CD14-positive monocyte (primary cell): ENCODE results near the gene VCAN. TPM values are rescaled to one million over a fixed set of nuclear protein-coding genes. Genes with fewer than 3 reads are reported as not detected.

Experiments used
- DNase-seq, 3 donors: peaks; one replicate each; pipeline ENCODE4 v3.0.0-alpha.2; 2011 to 2022
- H2AFZ ChIP-seq: 2 replicates; pipeline ENCODE4 v1.6.0; 2012; ENCODE audit warnings: mild to moderate bottlenecking, low read depth, low read length, inconsistent platforms; ENCODE audit not compliant: insufficient read depth, poor library complexity, severe bottlenecking
- H3K27ac ChIP-seq, 2 donors: 1 replicate in 1 of 2; 2 replicates in 1 of 2; pipeline ENCODE4 v1.5.1; 2012 to 2013; ENCODE audit warnings: low read length in 2 of 2, control low read depth in 1 of 2, inconsistent platforms in 1 of 2, low read depth in 1 of 2, mild to moderate bottlenecking in 1 of 2
- H3K27me3 ChIP-seq, 2 donors: one replicate each; pipeline versions ENCODE4 v1.6.0 to v1.6.1; 2011 to 2013; ENCODE audit warnings: low read length in 2 of 2; ENCODE audit not compliant: control insufficient read depth in 2 of 2, insufficient read depth in 2 of 2
- H3K36me3 ChIP-seq, 2 donors: replicated peaks in 1 of 2; 1 replicate in 1 of 2; 2 replicates in 1 of 2; pipeline versions ENCODE4 v1.5.1 to v1.6.1; 2012 to 2013; ENCODE audit warnings: low read length in 2 of 2, control low read depth in 1 of 2, inconsistent platforms in 1 of 2, mild to moderate bottlenecking in 1 of 2; ENCODE audit not compliant: insufficient read depth in 2 of 2, control insufficient read depth in 1 of 2
- H3K4me1 ChIP-seq, 2 donors: 1 replicate in 1 of 2; 2 replicates in 1 of 2; pipeline versions ENCODE4 v1.5.1 to v1.6.1; 2012 to 2013; ENCODE audit warnings: low read length in 2 of 2, control low read depth in 1 of 2, inconsistent platforms in 1 of 2, mild to moderate bottlenecking in 1 of 2, moderate library complexity in 1 of 2; ENCODE audit not compliant: insufficient read depth in 2 of 2, control insufficient read depth in 1 of 2
- H3K4me2 ChIP-seq: replicated peaks from 2 replicates; pipeline ENCODE3; 2012; ENCODE audit warnings: low read length, moderate library complexity, mild to moderate bottlenecking; ENCODE audit not compliant: poor library complexity, severe bottlenecking; ENCODE audit errors: extremely low read depth
- H3K4me3 ChIP-seq, 3 experiments: fragments of 200-600 bp in 1 of 3; sonication (generic) in 1 of 3; replicated peaks in 1 of 3; 1 replicate in 2 of 3; 2 replicates in 1 of 3; pipeline ENCODE4 v1.5.1; 2011 to 2013; ENCODE audit warnings: low read length in 3 of 3, mild to moderate bottlenecking in 3 of 3, control low read depth in 2 of 3, low read depth in 2 of 3, inconsistent platforms in 1 of 3, moderate library complexity in 1 of 3
- H3K79me2 ChIP-seq: 2 replicates; pipeline ENCODE4 v1.6.0; 2012; ENCODE audit warnings: mild to moderate bottlenecking, control low read depth, inconsistent platforms, low read length, moderate library complexity; ENCODE audit not compliant: insufficient read depth
- H3K9ac ChIP-seq: 2 replicates; pipeline ENCODE4 v1.6.0; 2017; ENCODE audit warnings: low read length, mild to moderate bottlenecking; ENCODE audit not compliant: insufficient read depth, poor library complexity, severe bottlenecking
- H3K9me3 ChIP-seq, 2 donors: replicated peaks in 1 of 2; 1 replicate in 1 of 2; 2 replicates in 1 of 2; pipeline versions ENCODE4 v1.5.1 to v1.6.1; 2012 to 2013; ENCODE audit warnings: low read length in 2 of 2, control low read depth in 1 of 2; ENCODE audit not compliant: control insufficient read depth in 1 of 2, insufficient read depth in 1 of 2
- H4K20me1 ChIP-seq: 2 replicates; pipeline ENCODE4 v1.6.0; 2012; ENCODE audit warnings: mild to moderate bottlenecking, low read length, control low read depth, moderate library complexity; ENCODE audit not compliant: insufficient read depth
- H3K27ac Mint-ChIP-seq, 7 donors: one replicate each; pipeline ENCODE4 v1.8.0; 2020; ENCODE audit warnings: mild to moderate bottlenecking in 7 of 7, mixed read lengths in 7 of 7, moderate library complexity in 6 of 7, inconsistent platforms in 2 of 7
- H3K27me3 Mint-ChIP-seq, 3 donors: one replicate each; pipeline ENCODE4 v1.8.0; 2021 to 2022; ENCODE audit warnings: low read depth in 3 of 3, mild to moderate bottlenecking in 3 of 3, mixed read lengths in 3 of 3, moderate library complexity in 3 of 3, inconsistent platforms in 1 of 3
- H3K36me3 Mint-ChIP-seq, 2 donors: one replicate each; pipeline ENCODE4 v1.8.0; 2020; ENCODE audit warnings: mixed read lengths in 2 of 2, inconsistent platforms in 1 of 2, mild to moderate bottlenecking in 1 of 2
- H3K4me1 Mint-ChIP-seq: one replicate; pipeline ENCODE4 v1.8.0; 2020; ENCODE audit warnings: mild to moderate bottlenecking, mixed read lengths
- H3K4me3 Mint-ChIP-seq, 2 donors: one replicate each; pipeline ENCODE4 v1.8.0; 2020; ENCODE audit warnings: mild to moderate bottlenecking in 2 of 2, mixed read lengths in 2 of 2, moderate library complexity in 1 of 2
- H3K9me3 Mint-ChIP-seq, 7 donors: one replicate each; pipeline ENCODE4 v1.8.0; 2020 to 2022; ENCODE audit warnings: mixed read lengths in 7 of 7, mild to moderate bottlenecking in 6 of 7, moderate library complexity in 6 of 7, inconsistent platforms in 2 of 7
- CTCF ChIP-seq: fragments of 200-600 bp; IDR thresholded peaks from one replicate; pipeline ENCODE4 v1.8.0; 2022; ENCODE audit warnings: antibody characterized with exemption, mild to moderate bottlenecking
- WGBS: methylation state at CpG from one replicate; pipeline ENCODE4 v1.1.5; 2013; ENCODE audit warnings: missing lambda C conversion rate; ENCODE audit not compliant: insufficient coverage; 5-methylcytosine and 5-hydroxymethylcytosine counted together
- intact Hi-C, 2 donors: fragments of 100-400 bp; cut with micrococcal nuclease; formaldehyde crosslinking; loops; one replicate each; pipeline versions ENCODE4 v1.15.0 to v1.15.1; 2023
- polyA plus RNA-seq, 3 donors: library from polyadenylated mRNA; depleted of rRNA in 1 of 3; unstranded in 2 of 3; stranded (reverse) in 1 of 3; fragments of 300-500 nt in 2 of 3; fragments of >200 nt in 1 of 3; fragmentation: Illumina TruSeq in 2 of 3; gene quantifications; 1 replicate in 2 of 3; 2 replicates in 1 of 3; pipeline ENCODE4 v1.2.3, GENCODE V29; 2012 to 2021

Gene VCAN
- polyA plus RNA-seq, 3 donors = 417 to 844 (median 630) TPM

DNA sequence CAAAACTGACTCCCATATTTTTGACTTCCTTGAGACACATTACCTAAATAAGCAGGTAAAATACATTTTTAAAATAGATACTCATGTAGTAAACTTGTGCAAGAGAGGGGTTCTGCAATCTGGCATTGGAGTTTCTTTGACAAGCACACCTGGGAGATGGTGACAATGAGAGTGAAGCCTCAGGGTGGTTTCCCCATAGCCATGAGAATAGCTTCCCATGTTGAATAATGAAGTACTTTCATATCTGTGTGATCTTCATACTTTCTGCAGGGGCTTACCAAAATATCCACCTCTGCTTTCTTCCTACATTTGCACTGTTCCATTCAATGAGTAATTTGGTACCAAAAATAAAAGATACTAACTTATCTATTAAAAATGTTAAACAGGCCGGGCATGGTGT, 44.7 kb upstream of the VCAN start:
- WGBS = no CpG with 5 or more reads among the region's 1 CpG
- Mint-ChIP-seq H3K4me1 (peaks cover 22% of the 10 kb centered on the region), H3K9me3 (peaks cover 9 to 23% (median 12%) of the 10 kb centered on the region in 7 donors), H3K4me3 (no peak overlapping the region), H3K36me3 (peaks cover 9 to 12% of the 10 kb centered on the region in 2 donors), H3K27ac (no peak overlapping the region), H3K27me3 (no peaks in the 10 kb centered on the region)
- H2AFZ ChIP-seq = no peak overlapping the region
- H3K36me3 ChIP-seq = no peaks in the 10 kb centered on the region
- H3K79me2 ChIP-seq = no peaks in the 10 kb centered on the region
- peaks cover 18 to 25% of the 10 kb centered on the region in 2 donors for H3K4me1 ChIP-seq
- TF ChIP-seq CTCF = no peak
- DNase-seq = no peak
- intact Hi-C loops = no loop called here
- no peaks in the 10 kb centered on the region for H4K20me1 ChIP-seq
- peaks cover 11 to 28% of the 10 kb centered on the region in 2 donors for H3K9me3 ChIP-seq
- no peak overlapping the region for H3K4me3 ChIP-seq
- H3K9ac ChIP-seq = no peak overlapping the region
- H3K4me2 ChIP-seq = no peak overlapping the region
- no peak overlapping the region for H3K27ac ChIP-seq
- no peaks in the 10 kb centered on the region for H3K27me3 ChIP-seq

GRCh38 chr5:83428126-83428525, 43.4 kb upstream of the VCAN start:
- peak overlapping the region in 5 of 7 donors; percentile 1 to 61 (median 54) for H3K27ac Mint-ChIP-seq
- peaks cover 7 to 10% of the 10 kb centered on the region in 2 donors for H3K36me3 Mint-ChIP-seq
- no CpG with 5 or more reads among the region's 1 CpG for WGBS
- no peaks in the 10 kb centered on the region for H3K27me3 Mint-ChIP-seq
- Histone ChIP-seq H3K9ac (no peak overlapping the region), H3K4me3 (no peak overlapping the region), H3K27me3 (no peaks in the 10 kb centered on the region), H3K4me2 (no peak overlapping the region), H3K9me3 (peaks cover 5 to 27% of the 10 kb centered on the region in 2 donors), H3K79me2 (no peaks in the 10 kb centered on the region), H3K4me1 (peaks cover 18 to 25% of the 10 kb centered on the region in 2 donors), H3K27ac (peak overlapping the region in 1 of 2 donors; percentile 64), H2AFZ (peak overlapping the region; percentile 44), H3K36me3 (no peaks in the 10 kb centered on the region), H4K20me1 (no peaks in the 10 kb centered on the region)
- no peak for DNase-seq
- no peak overlapping the region for H3K4me3 Mint-ChIP-seq
- TF ChIP-seq CTCF = no peak
- peaks cover 22% of the 10 kb centered on the region for H3K4me1 Mint-ChIP-seq
- H3K9me3 Mint-ChIP-seq = peaks cover 6 to 24% (median 15%) of the 10 kb centered on the region in 7 donors
- intact Hi-C loops = no loop called here
